ENCODE results near the gene BMF. TPM values are rescaled to one million over a fixed set of nuclear protein-coding genes. Genes with fewer than 3 reads are reported as not detected.

Gene BMF
- total RNA-seq, 2 donors from 2014 or later: 8.8 to 19.0 TPM

- Histone ChIP-seq H3K27ac (no peak overlapping the region), H3K4me1 (replicated peaks) (no peaks in the 10 kb centered on the region), H3K36me3 (no peaks in the 10 kb centered on the region), H3K27me3 (replicated peaks; ENCODE audit: insufficient read depth) (no peaks in the 10 kb centered on the region), H3K9me3 (no peaks in the 10 kb centered on the region), H3K4me3 (no peak overlapping the region)
- TF ChIP-seq CTCF (IDR thresholded peaks at IDR 0.05) (no peak), POLR2AphosphoS5 (IDR thresholded peaks at IDR 0.05) (no peak), POLR2A (IDR thresholded peaks at IDR 0.05) (no peak)
- intact Hi-C loops (cut with DNase I): no loop called here
- WGBS: 82% methylated on average over 6 of the region's 6 CpGs
- no peak for DNase-seq (ENCODE audit: low spot score)
Observed at GRCh38 chr15:40052604-40053003, 56.1 kb downstream of the BMF start.

GRCh38 chr15:40051616-40052415 lies 56.9 kb downstream of the BMF start:
- WGBS: 92% methylated on average over 11 of the region's 11 CpGs
- intact Hi-C loops (cut with DNase I): no loop called here
- TF ChIP-seq CTCF (IDR thresholded peaks at IDR 0.05): no peak
- no peak for TF ChIP-seq POLR2A (IDR thresholded peaks at IDR 0.05)
- TF ChIP-seq POLR2AphosphoS5 (IDR thresholded peaks at IDR 0.05): no peak
- Histone ChIP-seq H3K4me3 (no peak overlapping the region), H3K27ac (no peak overlapping the region), H3K27me3 (replicated peaks; ENCODE audit: insufficient read depth) (no peaks in the 10 kb centered on the region), H3K9me3 (no peaks in the 10 kb centered on the region), H3K4me1 (replicated peaks) (no peaks in the 10 kb centered on the region), H3K36me3 (no peaks in the 10 kb centered on the region)
- no peak for DNase-seq (ENCODE audit: low spot score)

GRCh38 chr15:40050788-40051470 lies 57.8 kb downstream of the BMF start:
- Histone ChIP-seq H3K4me1 (replicated peaks) (no peaks in the 10 kb centered on the region), H3K27ac (no peak overlapping the region), H3K4me3 (no peak overlapping the region), H3K36me3 (no peaks in the 10 kb centered on the region), H3K27me3 (replicated peaks; ENCODE audit: insufficient read depth) (no peaks in the 10 kb centered on the region), H3K9me3 (no peaks in the 10 kb centered on the region)
- TF ChIP-seq POLR2AphosphoS5 (IDR thresholded peaks at IDR 0.05): no peak
- no peak for TF ChIP-seq POLR2A (IDR thresholded peaks at IDR 0.05)
- no peak for TF ChIP-seq CTCF (IDR thresholded peaks at IDR 0.05)
- 50% methylated on average over 12 of the region's 12 CpGs for WGBS
- no peak for DNase-seq (ENCODE audit: low spot score)
- intact Hi-C loops (cut with DNase I): no loop called here

GRCh38 chr15:40048926-40049475 lies 59.7 kb downstream of the BMF start:
- intact Hi-C loops (cut with DNase I): loop anchor here (5.0 to 10.0 kb wide), 3 partner anchors 58 to 376 kb away; partner anchors contain the start of gene BMF
- DNase-seq (ENCODE audit: low spot score): no peak
- TF ChIP-seq POLR2A (IDR thresholded peaks at IDR 0.05) (no peak), CTCF (IDR thresholded peaks at IDR 0.05) (no peak), POLR2AphosphoS5 (IDR thresholded peaks at IDR 0.05) (no peak)
- H3K4me1 ChIP-seq (replicated peaks): peaks cover 6% of the 10 kb centered on the region
- 95% methylated on average over 3 of the region's 3 CpGs for WGBS
- no peak overlapping the region for H3K4me3 ChIP-seq
- no peak overlapping the region for H3K27ac ChIP-seq
- H3K27me3 ChIP-seq (replicated peaks; ENCODE audit: insufficient read depth): no peaks in the 10 kb centered on the region
- no peaks in the 10 kb centered on the region for H3K36me3 ChIP-seq
- H3K9me3 ChIP-seq: no peaks in the 10 kb centered on the region

Data from prostate gland (tissue), 2 donors.